H1 (cell line): ENCODE measurements around the gene KLHL9. TPM values are rescaled to one million over a fixed set of nuclear protein-coding genes. Genes with fewer than 3 reads are reported as not detected.

ENCODE experiments used
- BCL11A ChIP-seq, 2 experiments: IDR thresholded peaks; one replicate each; pipeline ENCODE4 v1.6.1; 2011; ENCODE audit warnings: low read depth in 2 of 2, low read length in 2 of 2, mild to moderate bottlenecking in 2 of 2
- CEBPB ChIP-seq: IDR thresholded peaks from 2 replicates; pipeline ENCODE4 v1.6.1; 2012; ENCODE audit warnings: low read depth, low read length
- E2F6 ChIP-seq: IDR thresholded peaks from 2 replicates; pipeline ENCODE4 v1.6.1; 2012; ENCODE audit warnings: inconsistent platforms
- EP300 ChIP-seq, 2 experiments: IDR thresholded peaks; 1 replicate in 1 of 2; 2 replicates in 1 of 2; pipeline ENCODE4 v1.6.1; 2011 to 2012; ENCODE audit warnings: low read depth in 2 of 2, low read length in 2 of 2, mild to moderate bottlenecking in 2 of 2, borderline replicate concordance in 1 of 2, inconsistent platforms in 1 of 2, moderate library complexity in 1 of 2
- EZH2 ChIP-seq: fragments of 200-600 bp; sonication (generic); IDR thresholded peaks from 2 replicates; pipeline ENCODE4 v1.7.1; 2012; ENCODE audit warnings: low read depth, mild to moderate bottlenecking, moderate library complexity, low read length, inconsistent platforms; ENCODE audit not compliant: severe bottlenecking
- GABPA ChIP-seq: IDR thresholded peaks from 2 replicates; pipeline ENCODE4 v1.6.1; 2011; ENCODE audit warnings: mild to moderate bottlenecking, low read length, moderate library complexity, borderline replicate concordance; ENCODE audit not compliant: insufficient read depth
- HDAC2 ChIP-seq, 2 experiments: fragments of 300-600 bp in 1 of 2; sonication (generic) in 1 of 2; IDR thresholded peaks; 2 replicates each; pipeline ENCODE4 v1.6.1; 2011 to 2012; ENCODE audit warnings: low read depth in 2 of 2, low read length in 2 of 2, mild to moderate bottlenecking in 2 of 2, moderate library complexity in 2 of 2, borderline replicate concordance in 1 of 2, inconsistent platforms in 1 of 2
- HDAC6 ChIP-seq: IDR thresholded peaks from one replicate; pipeline ENCODE4 v1.7.1; 2012; ENCODE audit warnings: low read depth, mild to moderate bottlenecking, inconsistent platforms, low read length, moderate library complexity
- JUN ChIP-seq: IDR thresholded peaks from 2 replicates; pipeline ENCODE4 v1.6.1; 2011; ENCODE audit warnings: low read depth, mild to moderate bottlenecking, improper control_type of control experiment, low read length
- JUND ChIP-seq: IDR thresholded peaks from 2 replicates; pipeline ENCODE4 v1.6.1; 2011; ENCODE audit warnings: mild to moderate bottlenecking, improper control_type of control experiment, low read length
- NANOG ChIP-seq: IDR thresholded peaks from 2 replicates; pipeline ENCODE4 v1.6.1; 2011; ENCODE audit warnings: low read length, low read depth, mild to moderate bottlenecking, inconsistent platforms; ENCODE audit not compliant: insufficient read depth, poor library complexity, severe bottlenecking
- NRF1 ChIP-seq: IDR thresholded peaks from 2 replicates; pipeline ENCODE4 v1.6.1; 2011; ENCODE audit warnings: mild to moderate bottlenecking, low read depth, low read length, improper control_type of control experiment
- PHF8 ChIP-seq: fragments of 200-600 bp; sonication (generic); conservative IDR thresholded peaks from 2 replicates; pipeline ENCODE4 v1.7.1; 2012; ENCODE audit warnings: low read depth, mild to moderate bottlenecking, inconsistent platforms, low read length, moderate library complexity
- POLR2A ChIP-seq, 2 experiments: IDR thresholded peaks; 1 replicate in 1 of 2; 2 replicates in 1 of 2; pipeline ENCODE4 v1.6.1; 2011; ENCODE audit warnings: low read depth in 2 of 2, low read length in 2 of 2, mild to moderate bottlenecking in 2 of 2; ENCODE audit errors: control extremely low read depth in 1 of 2
- POLR2AphosphoS5 ChIP-seq: IDR thresholded peaks from 2 replicates; pipeline ENCODE4 v1.6.1; 2011; ENCODE audit warnings: low read depth, low read length
- RBBP5 ChIP-seq: IDR thresholded peaks from 2 replicates; pipeline ENCODE4 v1.7.1; 2012; ENCODE audit warnings: low read depth, mild to moderate bottlenecking, inconsistent platforms, low read length, moderate library complexity, borderline replicate concordance
- SIN3A ChIP-seq, 2 experiments: IDR thresholded peaks in 1 of 2; conservative IDR thresholded peaks in 1 of 2; 2 replicates each; pipeline ENCODE4 v1.6.1; 2011 to 2012; ENCODE audit warnings: low read length in 2 of 2, improper control_type of control experiment in 1 of 2, low read depth in 1 of 2, mild to moderate bottlenecking in 1 of 2
- TAF1 ChIP-seq: IDR thresholded peaks from 2 replicates; pipeline ENCODE4 v1.6.1; 2011; ENCODE audit warnings: mild to moderate bottlenecking, low read depth, low read length
- TBP ChIP-seq: IDR thresholded peaks from 2 replicates; pipeline ENCODE4 v1.6.1; 2011; ENCODE audit warnings: low read depth, low read length, improper control_type of control experiment
- ZNF274 ChIP-seq: IDR thresholded peaks from 2 replicates; pipeline ENCODE4 v1.7.0; 2012; ENCODE audit warnings: low read length, borderline replicate concordance; ENCODE audit errors: extremely low read depth
- polyA plus RNA-seq, 7 experiments: library from polyadenylated mRNA; depleted of rRNA in 3 of 7; stranded (reverse) in 5 of 7; unstranded in 2 of 7; fragments of >200 nt in 5 of 7; fragments of 200-250 nt in 2 of 7; gene quantifications; 1 replicate in 5 of 7; 2 replicates in 1 of 7; 4 replicates in 1 of 7; pipeline versions ENCODE4 v1.2.1 to v1.2.3, GENCODE V29; 2011 to 2013; ENCODE audit warnings: missing spikeins in 2 of 7, mixed read lengths in 2 of 7
- total RNA-seq: library from RNA; stranded (reverse); fragmentation: NEBNext Ultra II Directional; extraction: Animal tissue kit (Norgen Biotek cat#: 25700); gene quantifications from 2 replicates; pipeline ENCODE4 v1.2.1, GENCODE V29; 2021

The KLHL9 gene
- total and polyA plus RNA-seq, 2 of the 8 experiments (the other 6 are each of a cell fraction or from before 2014, with no cell fraction given): 4.9 to 15.7 TPM

- no peak for TF ChIP-seq HDAC2 (IDR thresholded peaks at IDR 0.05; ENCODE audit: borderline replicate concordance in 1 of 2, low read depth in 2 of 2, low read length in 2 of 2)
- peak in 1 of 2 experiments; percentile 79; a peak in 2 of 3 replicates for TF ChIP-seq POLR2A (IDR thresholded peaks at IDR 0.05; ENCODE audit: control extremely low read depth in 1 of 2, low read depth in 2 of 2, low read length in 2 of 2)
- no peak for TF ChIP-seq GABPA
- TF ChIP-seq POLR2AphosphoS5: peak; percentile 39; the same call in 1 of the 2 replicates
- 0 out of 4 replicates have a peak, but pooled peaks of 1 of the 2 experiments have one; percentile 24 for TF ChIP-seq SIN3A (conservative IDR thresholded peaks at IDR 0.05 in 1 of 2, IDR thresholded peaks at IDR 0.05 in 1 of 2; ENCODE audit: low read depth in 1 of 2, low read length in 2 of 2)
- peak; percentile 65 for TF ChIP-seq TBP
- peak; percentile 88 for TF ChIP-seq PHF8
- TF ChIP-seq ZNF274: no peak
- 0 out of 2 replicates have a peak, but pooled peaks have one; percentile 32 for TF ChIP-seq E2F6
- TF ChIP-seq NRF1: peak; percentile 41
- TF ChIP-seq HDAC6: no peak
- TF ChIP-seq JUND: no peak
- TF ChIP-seq TAF1: peak; percentile 82
- TF ChIP-seq RBBP5: peak; percentile 98
- TF ChIP-seq EZH2: no peak
- no peak for TF ChIP-seq CEBPB
- TF ChIP-seq BCL11A (IDR thresholded peaks at IDR 0.05; ENCODE audit: low read depth in 2 of 2, low read length in 2 of 2): no peak
- no peak for TF ChIP-seq EP300 (IDR thresholded peaks at IDR 0.05; ENCODE audit: borderline replicate concordance in 1 of 2, low read depth in 2 of 2, low read length in 2 of 2)
- no peak for TF ChIP-seq NANOG
- no peak for TF ChIP-seq JUN
These were observed at the start of gene KLHL9 (continued) for GRCh38 chr9:21334701-21335632.
